Lower lobe of right lung (tissue), 2 donors: ENCODE measurements around the gene PPIL1. TPM values are rescaled to one million over a fixed set of nuclear protein-coding genes. Genes with fewer than 3 reads are reported as not detected.
"Not testable (repeated sequence)": the region's sequence is repeated elsewhere in the genome, so short reads cannot be mapped to it uniquely, and the experiment has no call there.

Experiments
- ATAC-seq, 2 donors: fragments of 200-7000 bp; cut with Tn5 transposase; one replicate each; pipeline ENCODE4 v1.9.1; 2020 to 2022; ENCODE audit warnings: mild to moderate bottlenecking in 2 of 2, moderate library complexity in 2 of 2
- DNase-seq: peaks from one replicate; pipeline ENCODE4 v3.0.0-alpha.2; 2020
- H3K27ac ChIP-seq: fragments of 200-600 bp; one replicate; pipeline ENCODE4 v1.8.0; 2022
- H3K27me3 ChIP-seq: fragments of 200-600 bp; one replicate; pipeline ENCODE4 v1.8.0; 2022; ENCODE audit warnings: low read depth
- H3K36me3 ChIP-seq: fragments of 200-600 bp; one replicate; pipeline ENCODE4 v1.8.0; 2022; ENCODE audit warnings: mild to moderate bottlenecking
- H3K4me1 ChIP-seq: fragments of 200-600 bp; one replicate; pipeline ENCODE4 v1.8.0; 2022
- H3K4me3 ChIP-seq: fragments of 200-600 bp; one replicate; pipeline ENCODE4 v1.8.0; 2022; ENCODE audit warnings: mild to moderate bottlenecking
- H3K9me3 ChIP-seq: fragments of 200-600 bp; one replicate; pipeline ENCODE4 v1.8.0; 2022
- intact Hi-C: fragments of 100-400 bp; cut with DNase I; formaldehyde crosslinking; loops from one replicate; pipeline ENCODE4 v1.11.0; 2022
- total RNA-seq: library from RNA; stranded (reverse); fragmentation: NEBNext Ultra II Directional; extraction: Animal tissue kit (Norgen Biotek cat#: 25700); gene quantifications from one replicate; pipeline ENCODE4 v1.2.1, GENCODE V29; 2021
- TF ChIP-seq, protein P1 (sequence below): fragments of 200-600 bp; IDR thresholded peaks from one replicate; pipeline ENCODE4 v1.8.0; 2022; ENCODE audit warnings: antibody characterized with exemption, mild to moderate bottlenecking
- donor health status: DM: no; HTN: yes; CAD: no; lungs with severe emphysema.

The PPIL1 gene
- total RNA-seq, 1 donor from 2014 or later = 14.4 TPM

DNA sequence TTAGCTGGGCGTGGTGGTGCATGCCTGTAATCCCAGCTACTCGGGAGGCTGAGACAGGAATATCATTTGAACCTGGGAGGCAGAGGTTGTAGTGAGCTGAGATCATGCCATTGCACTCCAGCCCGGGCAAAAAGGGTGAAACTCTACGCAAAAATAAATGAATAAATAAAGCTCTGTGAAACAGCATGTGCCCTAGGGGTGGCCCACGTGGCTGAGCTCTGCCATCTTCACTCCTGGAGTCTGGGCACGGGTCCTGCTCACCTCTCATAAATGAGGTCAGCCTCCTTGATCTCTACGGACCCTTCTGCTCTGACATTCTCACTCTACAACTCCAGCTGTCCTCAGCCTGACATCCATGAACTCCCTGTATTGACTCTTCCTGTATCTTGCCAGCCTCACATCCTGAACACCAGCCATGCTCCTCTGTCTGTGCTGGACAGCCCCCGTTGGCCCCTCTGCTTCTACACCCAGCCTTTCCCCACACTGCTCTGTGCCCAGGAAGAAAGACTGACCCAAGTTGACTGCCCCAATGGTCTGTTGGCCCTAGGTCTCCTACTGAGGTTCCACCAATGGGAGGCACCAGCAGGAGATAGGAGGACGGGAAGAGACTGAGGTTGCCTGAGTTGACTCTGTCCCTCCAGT lies 57.3 kb downstream of the PPIL1 start:
- no peaks in the 10 kb centered on the region for H3K36me3 ChIP-seq
- H3K27ac ChIP-seq = no peak overlapping the region
- no peaks in the 10 kb centered on the region for H3K4me1 ChIP-seq
- no peak for ATAC-seq
- no peak for DNase-seq
- intact Hi-C loops = no loop called here
- H3K27me3 ChIP-seq = no peaks in the 10 kb centered on the region
- TF ChIP-seq, protein P1, sequence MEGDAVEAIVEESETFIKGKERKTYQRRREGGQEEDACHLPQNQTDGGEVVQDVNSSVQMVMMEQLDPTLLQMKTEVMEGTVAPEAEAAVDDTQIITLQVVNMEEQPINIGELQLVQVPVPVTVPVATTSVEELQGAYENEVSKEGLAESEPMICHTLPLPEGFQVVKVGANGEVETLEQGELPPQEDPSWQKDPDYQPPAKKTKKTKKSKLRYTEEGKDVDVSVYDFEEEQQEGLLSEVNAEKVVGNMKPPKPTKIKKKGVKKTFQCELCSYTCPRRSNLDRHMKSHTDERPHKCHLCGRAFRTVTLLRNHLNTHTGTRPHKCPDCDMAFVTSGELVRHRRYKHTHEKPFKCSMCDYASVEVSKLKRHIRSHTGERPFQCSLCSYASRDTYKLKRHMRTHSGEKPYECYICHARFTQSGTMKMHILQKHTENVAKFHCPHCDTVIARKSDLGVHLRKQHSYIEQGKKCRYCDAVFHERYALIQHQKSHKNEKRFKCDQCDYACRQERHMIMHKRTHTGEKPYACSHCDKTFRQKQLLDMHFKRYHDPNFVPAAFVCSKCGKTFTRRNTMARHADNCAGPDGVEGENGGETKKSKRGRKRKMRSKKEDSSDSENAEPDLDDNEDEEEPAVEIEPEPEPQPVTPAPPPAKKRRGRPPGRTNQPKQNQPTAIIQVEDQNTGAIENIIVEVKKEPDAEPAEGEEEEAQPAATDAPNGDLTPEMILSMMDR = no peak
- H3K4me3 ChIP-seq = no peak overlapping the region
- H3K9me3 ChIP-seq = no peaks in the 10 kb centered on the region

DNA sequence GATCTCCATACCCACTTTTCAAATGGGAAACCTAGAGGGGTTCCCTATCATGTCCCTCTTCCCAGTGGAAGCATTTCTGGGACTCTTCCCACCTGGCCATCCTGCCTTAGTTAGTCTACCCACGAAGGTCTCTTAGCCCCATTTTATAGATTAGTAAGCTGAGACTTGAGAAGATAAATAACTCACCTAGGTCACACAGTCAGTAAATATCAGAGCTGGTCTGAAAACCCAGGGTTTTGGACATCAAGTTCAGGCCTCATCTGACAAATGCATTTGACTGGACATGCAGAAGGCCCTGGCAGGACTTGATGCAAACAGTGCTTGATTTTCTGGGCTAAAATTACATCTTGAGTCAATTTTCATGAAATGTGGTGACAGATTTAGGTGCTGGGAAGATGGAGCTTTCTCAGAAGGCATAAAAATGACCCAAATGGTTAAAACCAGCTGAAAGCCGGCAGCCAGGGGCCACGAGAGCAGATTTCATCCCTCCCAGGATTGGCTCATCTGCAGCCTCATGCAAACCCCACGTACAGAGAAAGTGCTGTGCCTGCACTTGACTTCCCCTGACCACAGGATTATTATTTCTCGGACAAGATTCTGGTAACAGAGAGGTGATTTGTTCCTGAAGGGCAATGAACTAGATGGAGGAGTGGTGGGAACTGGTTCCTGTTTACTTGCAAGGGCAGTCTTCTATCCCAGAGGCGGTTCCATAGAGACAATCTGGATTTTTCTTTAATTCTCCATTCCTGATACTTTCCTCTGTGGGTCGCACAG lies 58.5 kb downstream of the PPIL1 start:
- TF ChIP-seq, protein P1 = no peak
- Histone ChIP-seq H3K27me3 (no peaks in the 10 kb centered on the region), H3K4me3 (no peak overlapping the region), H3K36me3 (no peaks in the 10 kb centered on the region), H3K4me1 (no peaks in the 10 kb centered on the region), H3K9me3 (no peaks in the 10 kb centered on the region), H3K27ac (no peak overlapping the region)
- no peak for ATAC-seq
- no peak for DNase-seq
- intact Hi-C loops = no loop called here

DNA sequence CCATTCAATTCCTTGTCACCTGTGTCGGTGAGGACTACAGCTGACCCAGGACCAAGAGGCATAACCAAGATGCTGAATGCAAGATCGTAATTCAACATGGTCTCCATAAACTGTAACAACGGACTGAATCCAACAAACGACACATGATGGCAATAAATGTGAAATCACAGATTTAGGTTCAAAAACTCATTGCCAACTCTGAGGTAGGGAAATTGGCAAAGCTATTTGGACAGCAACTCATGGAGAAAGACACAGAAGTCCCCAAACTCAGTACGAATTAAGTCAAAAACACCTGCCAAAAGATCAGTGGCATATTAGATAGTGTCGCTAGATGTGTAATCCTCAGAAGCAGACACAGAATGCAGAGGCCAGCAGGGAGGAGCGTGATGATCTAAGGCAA lies 60.4 kb downstream of the PPIL1 start:
- ATAC-seq = no peak
- intact Hi-C loops = no loop called here
- Histone ChIP-seq H3K9me3 (no peaks in the 10 kb centered on the region), H3K27ac (no peak overlapping the region), H3K4me1 (no peaks in the 10 kb centered on the region), H3K36me3 (no peaks in the 10 kb centered on the region), H3K27me3 (no peaks in the 10 kb centered on the region), H3K4me3 (no peak overlapping the region)
- no peak for DNase-seq
- TF ChIP-seq, protein P1 = no peak

DNA sequence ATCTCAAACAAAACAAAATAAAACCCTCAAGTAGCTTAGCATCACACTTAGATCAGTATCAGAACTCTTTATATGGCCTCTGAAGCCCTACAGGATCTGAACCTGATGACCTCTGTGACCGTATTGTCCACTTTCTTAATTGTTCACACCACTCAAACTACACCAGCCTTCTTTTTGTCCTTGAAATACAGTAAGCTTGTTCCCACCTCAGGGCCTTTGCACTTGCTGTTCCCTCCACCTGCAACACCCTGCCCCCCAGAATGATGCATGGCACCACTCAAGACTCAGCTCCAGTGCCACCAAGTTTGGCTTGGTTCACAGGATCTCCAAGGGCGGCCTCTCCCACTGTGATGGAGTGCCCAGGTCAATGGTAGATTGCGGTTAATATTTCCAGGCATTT lies 61.1 kb downstream of the PPIL1 start:
- Histone ChIP-seq H3K27ac (no peak overlapping the region), H3K9me3 (no peaks in the 10 kb centered on the region), H3K4me1 (no peaks in the 10 kb centered on the region), H3K27me3 (no peaks in the 10 kb centered on the region), H3K36me3 (no peaks in the 10 kb centered on the region), H3K4me3 (no peak overlapping the region)
- TF ChIP-seq, protein P1 = no peak
- intact Hi-C loops = no loop called here
- DNase-seq (no peak), ATAC-seq (no peak)

DNA sequence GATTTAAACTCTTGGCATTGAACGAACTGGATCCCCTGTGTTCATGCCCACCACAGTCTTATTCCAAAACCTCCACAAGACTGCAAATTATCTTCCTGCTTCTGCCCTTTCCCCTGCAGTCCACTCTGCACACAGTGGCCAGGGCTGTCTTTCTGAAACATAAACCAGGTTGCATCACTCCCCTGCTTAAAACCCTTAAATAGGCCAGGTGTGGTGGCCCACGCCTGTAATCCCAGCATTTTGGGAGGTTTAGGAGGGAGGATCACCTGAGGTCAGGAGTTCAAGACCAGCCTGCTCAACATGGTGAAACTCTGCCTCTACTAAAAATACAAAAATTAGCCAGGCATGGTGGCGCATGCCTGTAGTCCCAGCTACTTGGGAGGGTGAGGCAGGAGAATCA lies 61.6 kb downstream of the PPIL1 start:
- intact Hi-C loops, ATAC-seq, H3K9me3 ChIP-seq, H3K36me3 ChIP-seq, H3K4me3 ChIP-seq, DNase-seq, H3K27me3 ChIP-seq, H3K4me1 ChIP-seq, H3K27ac ChIP-seq: not testable (repeated sequence)
